ENCODE results near the gene CPNE6. TPM values are rescaled to one million over a fixed set of nuclear protein-coding genes. Genes with fewer than 3 reads are reported as not detected.

The CPNE6 gene
- total RNA-seq, 1 experiment from 2014 or later, result not detected

GRCh38 chr14:24080888-24081738 lies 9.8 kb downstream of the CPNE6 start:
- Histone ChIP-seq H3K36me3 (ENCODE audit: low read depth, low read length) (no peaks in the 10 kb centered on the region), H3K9me3 (ENCODE audit: low read length) (no peaks in the 10 kb centered on the region), H3K4me2 (ENCODE audit: low read length) (peak overlapping the region; percentile 81), H3K9ac (ENCODE audit: low read length) (peak overlapping the region; percentile 37; the same call in 1 of the 2 replicates), H3K27ac (ENCODE audit: low read length) (no peak overlapping the region), H3K79me2 (ENCODE audit: low read length) (no peaks in the 10 kb centered on the region), H2AFZ (ENCODE audit: low read length) (peak overlapping the region; percentile 67), H3K9me2 (replicated peaks; ENCODE audit: low read length) (no peaks in the 10 kb centered on the region), H3K4me1 (ENCODE audit: insufficient read depth, low read length) (peaks cover 12% of the 10 kb centered on the region), H4K20me1 (ENCODE audit: low read length) (no peaks in the 10 kb centered on the region), H3F3A (ENCODE audit: low read length, unreplicated experiment) (no peaks in the 10 kb centered on the region), H3K27me3 (ENCODE audit: low read length) (no peaks in the 10 kb centered on the region), H3K4me3 (ENCODE audit: low read length) (peak overlapping the region; percentile 76)
- peak; percentile 59 for DNase-seq
- no peak for TF ChIP-seq EZH2phosphoT487 (IDR thresholded peaks at IDR 0.05; ENCODE audit: borderline replicate concordance, low read length)
- TF ChIP-seq EZH2 (IDR thresholded peaks at IDR 0.05; ENCODE audit: low read length, unreplicated experiment), result no peak
- TF ChIP-seq CTCF (conservative IDR thresholded peaks at IDR 0.05; ENCODE audit: low read depth, low read length), result no peak
- BruUV-seq (replicated peaks), result no TSS peak
- CTCF ChIA-PET, result interaction anchor here (0.6 kb wide), 1 partner anchor 645 kb away, joined by 9 read pairs; no protein-coding TSS in a partner anchor
- peak; percentile 89 for ATAC-seq
- POLR2A ChIA-PET (ENCODE audit: unreplicated experiment), result no interaction called here
- intact Hi-C loops (cut with micrococcal nuclease), result no loop called here

- H3K27me3 ChIP-seq (ENCODE audit: low read length), result no peaks in the 10 kb centered on the region
- peak overlapping the region; percentile 81 for H3K4me2 ChIP-seq (ENCODE audit: low read length)
- ChIA-PET CTCF (no interaction called here), POLR2A (ENCODE audit: unreplicated experiment) (no interaction called here)
- no peaks in the 10 kb centered on the region for H3K9me3 ChIP-seq (ENCODE audit: low read length)
- no peaks in the 10 kb centered on the region for H3K36me3 ChIP-seq (ENCODE audit: low read depth, low read length)
- ATAC-seq, result no peak
- no peaks in the 10 kb centered on the region for H3K79me2 ChIP-seq (ENCODE audit: low read length)
- H3F3A ChIP-seq (ENCODE audit: low read length, unreplicated experiment), result no peaks in the 10 kb centered on the region
- TF ChIP-seq EZH2phosphoT487 (IDR thresholded peaks at IDR 0.05; ENCODE audit: borderline replicate concordance, low read length) (no peak), CTCF (conservative IDR thresholded peaks at IDR 0.05; ENCODE audit: low read depth, low read length) (no peak), EZH2 (IDR thresholded peaks at IDR 0.05; ENCODE audit: low read length, unreplicated experiment) (no peak)
- no TSS peak for BruUV-seq (replicated peaks)
- DNase-seq, result no peak
- H4K20me1 ChIP-seq (ENCODE audit: low read length), result no peaks in the 10 kb centered on the region
- H3K9me2 ChIP-seq (replicated peaks; ENCODE audit: low read length), result no peaks in the 10 kb centered on the region
- intact Hi-C loops (cut with micrococcal nuclease), result no loop called here
- no peak overlapping the region for H3K27ac ChIP-seq (ENCODE audit: low read length)
- peak overlapping the region; percentile 67 for H2AFZ ChIP-seq (ENCODE audit: low read length)
- H3K9ac ChIP-seq (ENCODE audit: low read length), result peak overlapping the region; percentile 37; the same call in 1 of the 2 replicates
- H3K4me3 ChIP-seq (ENCODE audit: low read length), result peak overlapping the region; percentile 76
- H3K4me1 ChIP-seq (ENCODE audit: insufficient read depth, low read length), result peaks cover 12% of the 10 kb centered on the region
These were observed 10.4 kb downstream of the CPNE6 start for GRCh38 chr14:24081739-24082211.

All from PC-3 (cell line).